MM.1S (cell line): Measurements from ENCODE around the gene SERPINC1.

Experiments used
- DNase-seq: peaks from one replicate; pipeline ENCODE4 v3.0.0-alpha.2; 2015
- H2AFZ ChIP-seq: fragments of 300-600 bp; sonication (generic); 2 replicates; pipeline ENCODE4 v1.6.0; 2016; ENCODE audit warnings: antibody characterized with exemption, low read length
- H3F3A ChIP-seq: fragments of 300-600 bp; sonication (generic); 2 replicates; pipeline ENCODE4 v1.6.1; 2016; ENCODE audit warnings: mild to moderate bottlenecking, antibody characterized with exemption, low read length, moderate library complexity, mixed read lengths; ENCODE audit not compliant: insufficient read depth
- H3K27ac ChIP-seq: fragments of 300-600 bp; sonication (generic); 2 replicates; pipeline ENCODE4 v1.5.1; 2016; ENCODE audit warnings: mild to moderate bottlenecking, low read length
- H3K27me3 ChIP-seq: fragments of 300-600 bp; sonication (generic); replicated peaks from 2 replicates; pipeline ENCODE4 v1.6.0; 2016; ENCODE audit warnings: low read length; ENCODE audit not compliant: insufficient read depth
- H3K36me3 ChIP-seq: fragments of 300-600 bp; sonication (generic); replicated peaks from 2 replicates; pipeline ENCODE4 v1.6.1; 2016; ENCODE audit warnings: mild to moderate bottlenecking, low read length, mixed read lengths; ENCODE audit not compliant: insufficient read depth
- H3K4me1 ChIP-seq: fragments of 300-600 bp; sonication (generic); 2 replicates; pipeline ENCODE4 v1.6.1; 2016; ENCODE audit warnings: low read length, mixed read lengths
- H3K4me2 ChIP-seq: fragments of 300-600 bp; sonication (generic); 2 replicates; pipeline ENCODE4 v1.6.0; 2016; ENCODE audit warnings: low read depth, low read length
- H3K4me3 ChIP-seq: fragments of 300-600 bp; sonication (generic); 2 replicates; pipeline ENCODE4 v1.5.1; 2016; ENCODE audit warnings: low read length, mixed read lengths
- H3K79me2 ChIP-seq: fragments of 300-600 bp; sonication (generic); 2 replicates; pipeline ENCODE4 v1.6.1; 2016; ENCODE audit warnings: mixed run types, low read length, mixed read lengths
- H3K9ac ChIP-seq: fragments of 300-600 bp; sonication (generic); 2 replicates; pipeline ENCODE4 v1.6.1; 2016; ENCODE audit warnings: low read length, mixed read lengths
- H3K9me2 ChIP-seq: fragments of 300-600 bp; sonication (generic); replicated peaks from 2 replicates; pipeline ENCODE4 v1.6.1; 2016; ENCODE audit warnings: mild to moderate bottlenecking, low read length, mixed read lengths; ENCODE audit not compliant: insufficient read depth
- H3K9me3 ChIP-seq: fragments of 300-600 bp; sonication (generic); replicated peaks from 2 replicates; pipeline ENCODE4 v1.6.1; 2016; ENCODE audit warnings: mild to moderate bottlenecking, low read length, mixed read lengths; ENCODE audit not compliant: insufficient read depth
- H4K20me1 ChIP-seq: fragments of 300-600 bp; sonication (generic); 2 replicates; pipeline ENCODE4 v1.6.1; 2016; ENCODE audit warnings: mild to moderate bottlenecking, low read length, moderate library complexity, mixed read lengths; ENCODE audit not compliant: insufficient read depth
- CTCF ChIP-seq: fragments of 300-600 bp; sonication (generic); IDR thresholded peaks from 2 replicates; pipeline ENCODE4 v1.5.1; 2016; ENCODE audit warnings: antibody characterized with exemption, low read length, mixed read lengths
- EZH2 ChIP-seq: fragments of 300-600 bp; sonication (generic); optimal IDR thresholded peaks from 2 replicates; pipeline ENCODE3; 2017; ENCODE audit warnings: low read depth, mild to moderate bottlenecking, antibody characterized with exemption, low read length, mixed read lengths
- EZH2phosphoT487 ChIP-seq: fragments of 300-600 bp; sonication (generic); IDR thresholded peaks from 2 replicates; pipeline ENCODE4 v1.6.1; 2018; ENCODE audit warnings: antibody characterized with exemption, low read length

Gene SERPINC1

GRCh38 chr1:173954179-173954578 is 37.1 kb upstream of the SERPINC1 start:
- Histone ChIP-seq H3K9ac (no peak overlapping the region), H3K79me2 (0 out of 2 replicates have a peak, but pooled peaks cover 8% of the 10 kb centered on the region), H3K4me1 (no peaks in the 10 kb centered on the region), H3K27ac (no peak overlapping the region), H3F3A (no peaks in the 10 kb centered on the region), H3K4me2 (no peak overlapping the region), H2AFZ (no peak overlapping the region), H4K20me1 (no peaks in the 10 kb centered on the region; the same call in 1 of the 2 replicates), H3K9me3 (no peaks in the 10 kb centered on the region), H3K36me3 (peaks cover 29% of the 10 kb centered on the region), H3K9me2 (no peaks in the 10 kb centered on the region), H3K27me3 (no peaks in the 10 kb centered on the region), H3K4me3 (no peak overlapping the region)
- TF ChIP-seq EZH2phosphoT487 (no peak), CTCF (no peak), EZH2 (no peak)
- DNase-seq = no peak

- no peak overlapping the region for H3K4me2 ChIP-seq
- no peak overlapping the region for H3K27ac ChIP-seq
- no peaks in the 10 kb centered on the region for H3K79me2 ChIP-seq
- H3K4me1 ChIP-seq = no peaks in the 10 kb centered on the region
- no peaks in the 10 kb centered on the region for H4K20me1 ChIP-seq
- H3K9me3 ChIP-seq = no peaks in the 10 kb centered on the region
- DNase-seq = no peak
- no peak for TF ChIP-seq CTCF
- no peak for TF ChIP-seq EZH2phosphoT487
- no peak for TF ChIP-seq EZH2
- H3F3A ChIP-seq = no peaks in the 10 kb centered on the region
- H3K4me3 ChIP-seq = no peak overlapping the region
- peaks cover 26% of the 10 kb centered on the region for H3K36me3 ChIP-seq
- H3K9ac ChIP-seq = no peak overlapping the region
- H3K27me3 ChIP-seq = no peaks in the 10 kb centered on the region
- H2AFZ ChIP-seq = no peak overlapping the region
- H3K9me2 ChIP-seq = no peaks in the 10 kb centered on the region
These were observed 31.5 kb upstream of the SERPINC1 start for GRCh38 chr1:173948594-173948993.

DNA sequence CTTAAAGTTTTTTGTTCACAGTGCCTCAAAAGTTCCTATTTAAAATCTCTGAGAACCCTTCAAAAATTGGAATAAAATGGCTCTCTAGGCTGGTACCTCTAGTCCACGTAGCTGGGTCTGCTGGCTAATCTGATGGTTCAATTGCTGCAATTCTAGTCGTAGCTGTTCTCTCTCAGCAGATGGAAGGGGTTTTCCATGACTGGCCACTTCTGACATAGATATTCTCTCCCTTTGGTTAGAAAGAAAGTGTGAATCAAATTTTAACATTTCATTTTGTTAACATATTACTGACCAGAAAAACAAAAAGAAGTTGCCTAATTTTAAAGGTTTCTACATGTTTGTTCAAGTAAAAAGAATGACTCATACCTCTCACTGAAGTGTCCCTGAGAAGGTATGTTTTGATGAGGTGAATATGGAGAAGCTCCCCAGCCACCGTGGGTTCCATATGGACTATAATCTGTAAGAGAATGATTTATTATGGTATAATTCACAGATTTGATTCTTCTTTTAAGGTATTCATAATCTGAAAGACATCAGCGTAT is 29.3 kb upstream of the SERPINC1 start:
- Histone ChIP-seq H3K9me2 (no peaks in the 10 kb centered on the region), H3K4me3 (no peak overlapping the region), H3K9ac (no peak overlapping the region), H3K9me3 (no peaks in the 10 kb centered on the region), H4K20me1 (no peaks in the 10 kb centered on the region), H3K4me1 (no peaks in the 10 kb centered on the region), H3K27me3 (no peaks in the 10 kb centered on the region), H3K4me2 (no peak overlapping the region), H3K79me2 (0 out of 2 replicates have a peak, but pooled peaks cover 3% of the 10 kb centered on the region), H2AFZ (no peak overlapping the region), H3F3A (no peaks in the 10 kb centered on the region), H3K36me3 (peaks cover 25% of the 10 kb centered on the region; the same call in 1 of the 2 replicates), H3K27ac (no peak overlapping the region)
- TF ChIP-seq EZH2phosphoT487 (no peak), CTCF (no peak), EZH2 (no peak)
- no peak for DNase-seq
